B cell (primary cell): ENCODE measurements around the gene ELOVL3.

Source experiments
- EZH2 ChIP-seq: IDR thresholded peaks from 2 replicates; pipeline ENCODE4 v1.6.1; 2012; ENCODE audit warnings: borderline replicate concordance, low read depth, mild to moderate bottlenecking, moderate library complexity, low read length; ENCODE audit not compliant: insufficient read depth, poor library complexity, severe bottlenecking
- TF ChIP-seq, protein P1 (sequence below): fragments of 200-600 bp; IDR thresholded peaks from one replicate; pipeline ENCODE4 v1.8.0; 2022; ENCODE audit warnings: antibody characterized with exemption, mild to moderate bottlenecking

- TF ChIP-seq, protein P1, sequence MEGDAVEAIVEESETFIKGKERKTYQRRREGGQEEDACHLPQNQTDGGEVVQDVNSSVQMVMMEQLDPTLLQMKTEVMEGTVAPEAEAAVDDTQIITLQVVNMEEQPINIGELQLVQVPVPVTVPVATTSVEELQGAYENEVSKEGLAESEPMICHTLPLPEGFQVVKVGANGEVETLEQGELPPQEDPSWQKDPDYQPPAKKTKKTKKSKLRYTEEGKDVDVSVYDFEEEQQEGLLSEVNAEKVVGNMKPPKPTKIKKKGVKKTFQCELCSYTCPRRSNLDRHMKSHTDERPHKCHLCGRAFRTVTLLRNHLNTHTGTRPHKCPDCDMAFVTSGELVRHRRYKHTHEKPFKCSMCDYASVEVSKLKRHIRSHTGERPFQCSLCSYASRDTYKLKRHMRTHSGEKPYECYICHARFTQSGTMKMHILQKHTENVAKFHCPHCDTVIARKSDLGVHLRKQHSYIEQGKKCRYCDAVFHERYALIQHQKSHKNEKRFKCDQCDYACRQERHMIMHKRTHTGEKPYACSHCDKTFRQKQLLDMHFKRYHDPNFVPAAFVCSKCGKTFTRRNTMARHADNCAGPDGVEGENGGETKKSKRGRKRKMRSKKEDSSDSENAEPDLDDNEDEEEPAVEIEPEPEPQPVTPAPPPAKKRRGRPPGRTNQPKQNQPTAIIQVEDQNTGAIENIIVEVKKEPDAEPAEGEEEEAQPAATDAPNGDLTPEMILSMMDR: no peak
- no peak for TF ChIP-seq EZH2
Observed at GRCh38 chr10:102236006-102236405, 9.9 kb downstream of the ELOVL3 start.
